DMS153 treated with DMSO at 0.1 percent for 48 hours (cell line): Measurements from ENCODE around the gene RNF43.

Experiments
- DNase-seq: peaks from one replicate; lab custom pipeline; 2025; ENCODE audit not compliant: unreplicated experiment; lab: John Stamatoyannopoulos, UW

The RNF43 gene

DNA sequence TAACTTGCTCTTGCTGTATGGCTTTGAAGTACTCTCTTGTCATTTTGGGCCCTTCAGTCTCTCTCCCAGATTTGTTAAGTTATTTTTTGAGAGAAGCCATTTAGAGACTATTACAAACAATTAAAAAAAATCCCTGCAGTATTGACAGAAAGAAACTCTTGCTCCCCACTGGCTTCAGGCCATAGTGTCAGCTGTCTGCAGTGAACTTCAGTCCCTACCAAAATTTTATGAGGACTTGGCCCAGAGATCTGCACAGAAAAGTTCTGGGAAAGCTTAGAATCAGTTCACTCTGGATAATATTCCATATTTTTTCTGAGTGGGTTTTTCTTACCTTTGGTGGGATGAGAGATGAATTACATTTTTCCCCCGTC, 34.5 kb downstream of the RNF43 start:
- no peak for DNase-seq

DNA sequence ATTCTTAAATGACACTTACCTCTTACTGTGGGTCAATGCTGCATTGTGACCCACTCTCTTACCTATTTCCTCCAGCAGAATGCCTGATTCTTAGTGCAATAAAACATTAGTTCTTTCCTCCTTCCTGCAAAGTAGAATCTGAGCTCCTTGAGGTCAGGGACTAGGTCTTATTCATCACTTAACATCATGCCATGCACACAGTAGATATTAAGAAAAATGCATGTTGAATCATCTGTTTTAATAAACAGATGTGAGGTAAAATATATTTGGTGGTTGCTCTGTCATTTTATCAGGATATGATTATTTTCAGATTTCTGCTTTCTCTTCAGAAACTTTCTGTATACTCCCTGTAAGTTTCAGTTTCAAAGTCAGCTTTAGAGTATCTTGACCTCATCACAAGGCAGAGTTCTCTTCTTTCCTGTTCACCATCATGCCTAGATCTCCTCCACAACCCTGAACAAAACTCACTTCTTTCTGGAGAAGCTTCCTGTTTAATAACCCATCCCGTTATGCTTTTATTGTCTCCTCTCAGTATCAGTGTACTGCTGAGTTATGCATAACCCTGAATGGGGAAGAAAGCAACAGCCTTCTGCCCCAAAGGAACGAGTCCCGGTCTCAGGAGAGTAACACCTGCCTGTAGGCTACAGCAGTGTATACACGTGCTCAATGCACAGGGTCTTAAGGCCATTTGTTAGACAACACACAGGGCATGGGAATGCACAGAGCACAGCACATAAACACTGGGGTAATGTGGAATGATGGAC, 35.0 kb downstream of the RNF43 start:
- DNase-seq: no peak

DNA sequence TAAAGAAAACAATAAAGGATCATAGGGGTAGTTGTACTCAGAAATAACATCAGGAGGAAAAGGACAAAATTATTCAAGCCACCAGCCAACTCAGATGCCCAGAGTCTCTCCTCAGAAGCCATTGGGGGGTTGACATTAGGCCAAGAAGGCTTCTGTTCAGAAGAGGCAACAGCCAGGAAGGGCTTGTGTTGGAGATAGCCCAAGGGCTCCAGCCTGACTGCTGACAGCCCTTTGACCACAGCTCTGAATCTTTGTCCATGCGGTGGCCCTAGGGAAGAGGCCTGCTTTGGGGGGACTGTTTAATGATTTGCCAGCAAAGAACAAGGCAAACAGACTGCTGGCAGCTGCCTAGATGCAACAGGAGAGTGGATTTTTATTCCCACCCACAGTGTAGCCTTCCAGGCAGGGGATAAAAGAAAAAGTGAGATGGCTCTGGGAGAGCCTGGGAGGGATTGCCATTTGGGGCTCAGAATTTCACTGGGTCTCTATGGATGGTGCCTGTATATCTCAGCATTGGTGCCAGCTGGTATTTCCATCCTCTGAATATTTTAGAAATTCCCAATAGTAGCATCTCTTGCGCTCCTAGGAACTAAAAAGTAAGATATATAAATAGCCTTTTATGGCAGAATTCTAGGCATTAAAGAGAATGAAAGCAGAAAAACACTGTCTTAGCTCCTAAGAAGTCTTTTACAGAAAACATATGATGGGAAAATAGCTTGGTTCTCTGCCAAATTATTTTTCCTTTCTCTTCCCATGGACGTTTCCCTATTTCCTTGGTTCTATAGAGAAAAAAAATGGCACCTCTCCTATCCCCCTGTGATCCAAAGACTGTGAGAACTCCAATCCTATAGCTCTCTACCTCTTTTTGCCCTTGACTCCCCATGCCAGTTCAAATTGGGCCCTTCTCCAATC, 36.0 kb downstream of the RNF43 start:
- no peak for DNase-seq

DNA sequence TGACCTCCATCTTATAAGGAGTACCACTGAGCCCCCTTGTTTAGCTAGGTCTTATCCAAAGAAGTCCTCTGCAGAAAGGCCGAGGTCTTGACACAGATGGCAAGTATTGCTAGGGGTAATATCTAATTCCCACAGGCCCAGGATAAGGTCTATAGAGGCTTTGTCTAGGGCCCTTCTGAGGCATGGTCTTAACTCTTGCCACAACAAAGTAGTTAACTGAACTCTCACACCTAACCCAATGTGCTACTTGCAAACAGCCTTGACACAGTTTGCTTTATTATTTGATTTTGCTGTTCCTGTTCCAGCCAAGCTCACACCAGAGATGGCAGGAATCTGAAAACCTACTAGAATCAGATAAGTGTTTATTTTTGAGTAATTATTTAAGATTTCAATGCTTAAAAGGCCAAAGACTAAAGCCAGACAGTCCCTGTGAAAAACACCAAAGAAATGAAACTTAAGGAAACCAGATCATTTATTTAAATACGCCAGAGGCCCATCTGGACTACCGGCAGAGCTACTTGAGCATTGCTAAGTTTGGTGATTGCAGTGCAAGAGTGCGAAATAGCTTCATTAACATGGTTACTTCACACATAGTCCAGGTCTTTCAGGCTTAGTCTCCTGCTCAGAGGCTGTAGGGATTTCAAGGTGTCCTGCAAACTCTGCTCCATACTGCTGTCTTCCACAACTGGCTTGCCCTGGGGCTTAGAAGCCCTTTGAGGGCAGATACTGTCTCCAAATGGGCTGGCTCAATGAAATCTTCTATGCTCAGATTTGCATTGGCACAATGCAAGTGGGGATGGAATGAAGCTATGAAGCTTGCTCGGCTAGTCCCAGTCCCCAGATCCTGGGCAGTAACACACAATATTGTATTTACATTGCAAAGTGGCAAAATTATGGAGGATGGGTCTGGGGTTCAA, 36.9 kb downstream of the RNF43 start:
- DNase-seq: no peak

DNA sequence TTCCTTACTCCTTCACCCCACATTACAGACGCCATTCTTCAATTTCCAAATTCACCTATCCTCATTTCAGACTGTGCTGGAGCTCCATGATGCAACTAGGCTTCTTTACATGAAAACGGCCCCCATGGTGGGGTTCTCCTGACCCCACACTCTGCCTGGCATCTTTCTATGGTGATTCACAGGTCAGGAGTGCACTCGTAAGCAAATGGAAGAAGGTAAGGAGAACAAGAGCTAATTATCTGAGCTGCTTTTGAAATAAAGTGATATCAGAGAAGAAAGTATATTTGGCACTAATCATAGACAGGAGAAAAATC, 37.9 kb downstream of the RNF43 start:
- no peak for DNase-seq

DNA sequence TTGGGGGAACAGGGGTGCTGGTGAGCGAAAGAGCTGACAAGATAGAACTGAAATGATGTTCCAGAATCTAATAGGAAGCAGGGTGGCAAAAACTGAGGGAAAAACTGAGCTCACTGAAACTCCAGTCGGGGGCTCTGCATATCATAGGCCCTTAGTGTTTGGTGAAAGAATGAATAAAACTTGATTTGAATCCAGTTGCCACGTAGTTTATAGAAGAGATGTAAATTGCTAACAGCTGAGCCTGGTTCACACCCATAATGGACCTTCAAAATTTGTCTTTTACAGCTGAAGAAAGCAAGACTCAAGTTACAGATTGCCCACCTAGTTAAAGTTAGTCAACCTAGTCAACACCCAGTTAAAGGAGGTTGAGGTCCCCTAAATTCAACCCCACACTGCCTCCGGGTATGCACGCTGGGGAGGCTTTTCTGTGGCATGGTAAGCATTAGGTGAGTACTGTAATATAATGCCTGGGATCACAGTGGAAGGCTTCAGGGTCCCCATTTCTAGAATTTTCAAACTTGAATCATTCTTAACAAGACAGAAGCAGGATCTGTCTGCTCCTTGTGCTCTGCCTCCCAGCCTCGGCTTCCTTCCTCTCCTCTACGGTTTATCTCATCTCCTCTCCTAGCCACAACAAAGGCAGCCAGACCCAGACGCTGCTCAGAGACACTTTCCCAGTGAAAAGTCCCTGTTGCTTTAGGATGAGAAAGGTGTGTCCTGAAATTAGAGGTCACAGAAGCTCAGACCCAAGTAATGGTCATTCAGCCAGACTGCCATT, 38.4 kb downstream of the RNF43 start:
- no peak for DNase-seq

DNA sequence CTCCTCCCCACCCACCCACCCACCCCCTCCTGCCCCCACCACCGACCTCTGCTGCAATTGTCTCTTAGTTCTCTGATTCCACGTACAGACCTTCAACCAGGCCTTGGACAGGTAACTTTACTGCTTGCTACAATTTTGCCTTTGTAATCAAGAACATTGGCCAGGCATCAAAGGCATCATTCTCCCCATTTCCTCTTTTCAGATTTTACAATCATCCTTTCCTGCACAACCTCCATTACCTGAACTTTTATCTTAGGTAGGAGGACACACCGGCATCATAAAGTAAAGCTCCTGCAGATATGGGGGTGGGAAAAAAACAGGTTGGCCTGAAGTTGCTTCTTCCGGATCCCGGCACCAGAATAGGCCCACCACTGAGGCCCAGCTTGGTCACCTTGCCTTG, 39.7 kb downstream of the RNF43 start:
- no peak for DNase-seq

DNA sequence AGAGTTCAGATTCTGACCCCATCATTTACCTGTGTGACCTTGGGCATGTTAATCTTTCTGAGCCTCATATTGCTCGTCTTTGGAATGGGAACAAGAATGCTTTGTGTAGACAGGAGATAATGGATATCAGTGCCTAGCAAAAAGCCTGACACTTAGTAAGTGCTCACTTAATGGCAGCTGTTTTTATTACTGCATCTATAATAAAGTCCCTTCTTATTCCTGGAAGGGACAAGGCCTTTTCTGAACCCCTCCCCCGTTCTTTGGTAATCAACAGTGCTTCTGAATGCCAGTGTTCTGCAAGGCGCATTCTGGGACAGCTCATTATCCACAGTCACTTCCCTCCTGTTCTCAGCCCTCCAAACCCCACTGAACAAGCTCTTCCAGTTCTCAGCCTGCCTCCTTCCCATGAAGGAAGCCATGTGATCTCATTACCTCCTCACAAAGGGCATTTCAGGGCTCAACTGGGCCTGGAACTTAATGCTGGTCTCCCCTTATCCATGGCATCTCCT, 40.2 kb downstream of the RNF43 start:
- DNase-seq: no peak

DNA sequence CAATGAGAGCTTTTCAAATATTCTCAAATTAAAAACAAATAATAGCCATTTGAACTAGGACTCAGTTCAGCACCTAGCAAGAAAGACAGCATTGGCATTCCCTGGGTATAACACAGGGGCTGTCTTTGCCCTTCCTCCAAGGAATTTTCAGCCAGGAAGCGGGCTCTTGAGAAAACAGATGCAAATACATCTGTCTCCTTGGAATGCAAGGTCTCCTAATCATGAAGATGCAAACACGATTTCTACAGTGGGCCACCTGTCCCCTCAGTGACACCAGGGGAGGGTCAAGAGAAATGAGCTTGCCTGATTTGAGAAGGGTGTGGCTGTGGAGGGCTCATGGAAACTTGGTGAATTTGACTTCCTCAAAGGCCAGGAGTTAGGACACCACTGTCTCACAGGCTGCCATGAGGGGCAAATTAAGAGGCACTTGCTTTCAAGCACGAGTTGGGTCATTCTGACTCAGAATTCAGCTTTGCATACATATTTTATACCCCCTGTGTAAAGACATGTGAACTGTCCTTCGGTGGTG, 40.8 kb downstream of the RNF43 start:
- DNase-seq: no peak

DNA sequence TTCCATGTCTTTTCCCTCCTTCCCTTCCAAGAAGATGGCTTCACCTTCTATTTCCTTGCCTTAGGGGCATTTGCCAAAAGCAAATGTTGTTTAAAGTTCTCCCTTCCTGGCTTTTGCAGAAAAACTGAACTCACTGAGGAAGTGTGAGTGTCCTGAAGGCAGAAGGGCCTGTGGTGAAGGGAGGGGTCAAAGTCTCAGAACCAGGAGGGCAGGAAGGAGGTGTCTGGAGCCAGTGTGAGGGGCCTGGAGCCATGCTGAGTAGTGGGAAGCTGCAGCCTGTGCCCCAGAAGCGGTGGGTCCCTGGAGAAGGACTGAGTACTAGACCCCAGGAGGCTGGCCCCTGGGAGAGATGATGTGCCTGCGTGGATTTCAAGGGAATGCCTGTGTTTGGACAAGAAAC, 41.5 kb downstream of the RNF43 start:
- no peak for DNase-seq

DNA sequence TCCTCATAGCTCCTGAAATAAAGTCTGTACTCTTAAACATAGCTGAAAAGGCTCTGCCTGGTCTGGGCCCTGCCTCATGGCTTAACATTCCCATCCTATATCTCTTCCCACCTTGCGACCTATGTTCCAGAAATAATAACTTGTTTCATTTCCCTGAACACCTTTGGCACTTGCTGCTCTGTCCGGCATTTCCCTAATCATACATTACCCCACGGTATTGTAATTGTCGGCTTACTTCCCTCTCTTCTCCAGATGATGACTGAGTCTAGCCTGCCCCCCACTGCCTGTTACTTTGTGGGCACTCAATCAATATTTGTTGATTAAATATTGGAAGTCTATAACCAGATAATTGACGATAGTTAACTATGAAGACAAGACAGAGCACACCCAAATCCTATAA, 42.1 kb downstream of the RNF43 start:
- no peak for DNase-seq

DNA sequence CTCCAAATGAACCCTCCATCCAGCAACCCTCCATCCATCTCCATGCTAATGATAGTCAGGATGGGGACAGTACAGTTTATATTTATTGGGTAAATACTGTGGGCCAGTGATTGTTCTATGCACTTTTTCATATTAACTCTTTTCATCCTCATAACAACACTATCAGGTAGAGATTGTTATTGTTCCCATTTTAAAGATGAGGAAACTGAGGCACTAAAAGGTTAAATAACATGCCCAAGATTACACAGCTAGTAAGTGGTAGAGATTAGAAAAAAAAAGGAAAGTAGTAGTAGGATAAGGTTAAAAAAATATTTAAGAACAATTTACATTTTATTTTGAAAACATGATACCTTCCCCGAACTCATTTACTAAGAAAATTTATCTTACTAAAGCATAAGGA, 43.4 kb downstream of the RNF43 start:
- no peak for DNase-seq

DNA sequence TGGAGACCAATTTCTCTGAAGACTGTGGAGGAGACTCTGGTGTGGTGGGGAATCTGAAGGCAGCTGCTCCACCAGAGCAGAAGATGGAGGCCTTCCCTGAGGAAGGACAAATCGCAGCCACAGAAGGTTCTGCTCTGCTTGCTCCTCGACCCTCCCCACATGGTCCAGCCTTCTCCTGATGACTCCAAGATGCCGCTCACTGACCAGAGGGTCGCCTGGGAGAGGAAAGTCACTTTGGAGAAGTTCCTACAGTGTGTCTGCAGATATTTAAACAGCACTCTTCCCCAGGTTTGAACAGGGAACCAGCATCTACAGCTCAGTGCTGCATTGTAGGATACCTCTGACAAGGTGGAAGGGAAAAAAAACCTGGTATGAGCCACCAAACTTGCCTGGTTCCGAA, 44.3 kb downstream of the RNF43 start:
- no peak for DNase-seq

DNA sequence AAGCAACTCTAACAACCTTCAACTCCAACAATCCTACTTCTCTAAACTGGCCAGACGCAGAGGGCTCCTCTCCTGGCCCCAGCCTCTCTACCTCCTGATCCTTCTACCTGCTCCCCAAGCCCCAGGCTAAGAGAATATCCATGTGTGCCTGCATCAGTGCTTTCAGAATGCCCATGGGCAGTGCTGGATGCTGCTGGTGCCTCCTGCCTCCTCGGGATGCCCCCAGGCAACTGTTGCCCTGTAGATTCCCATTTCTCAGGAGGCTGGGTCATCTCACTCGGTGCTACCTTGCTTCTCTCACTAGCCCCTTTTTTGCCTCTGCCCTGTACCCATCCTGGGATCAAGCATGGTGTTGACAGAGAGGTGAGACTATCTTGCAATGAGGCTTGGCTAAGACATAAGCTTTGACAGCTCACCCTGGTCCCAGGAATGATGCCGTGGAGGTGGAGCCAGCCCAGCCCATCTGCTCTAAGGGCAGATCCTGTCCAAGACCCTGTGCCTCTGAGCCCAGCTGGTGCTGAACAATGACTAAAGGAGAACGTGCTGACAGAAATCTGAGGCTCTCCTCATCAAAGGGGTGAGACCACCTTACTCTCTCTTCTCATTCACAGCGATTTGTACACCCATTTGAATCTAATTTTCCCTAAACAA, 45.9 kb downstream of the RNF43 start:
- no peak for DNase-seq

DNA sequence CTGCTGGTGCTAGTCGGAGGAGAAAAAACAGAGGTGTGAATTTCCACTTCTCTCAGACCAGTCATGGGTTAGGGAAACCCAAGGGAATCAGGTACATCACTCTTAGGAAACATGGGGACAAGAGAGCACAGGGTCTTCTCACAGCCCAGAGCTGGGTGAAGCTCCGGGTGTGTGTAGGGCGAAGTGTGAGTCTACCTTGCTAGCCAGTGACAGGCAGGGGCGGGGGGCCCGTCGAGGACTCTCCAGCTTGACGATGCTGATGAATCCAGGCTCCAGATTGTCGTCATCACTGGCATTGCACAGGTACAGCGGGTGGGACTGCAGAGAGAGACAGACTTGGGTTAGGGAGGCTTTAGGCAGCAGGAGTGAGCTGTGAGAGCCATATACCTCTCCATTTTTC, 46.6 kb downstream of the RNF43 start:
- DNase-seq: no peak

DNA sequence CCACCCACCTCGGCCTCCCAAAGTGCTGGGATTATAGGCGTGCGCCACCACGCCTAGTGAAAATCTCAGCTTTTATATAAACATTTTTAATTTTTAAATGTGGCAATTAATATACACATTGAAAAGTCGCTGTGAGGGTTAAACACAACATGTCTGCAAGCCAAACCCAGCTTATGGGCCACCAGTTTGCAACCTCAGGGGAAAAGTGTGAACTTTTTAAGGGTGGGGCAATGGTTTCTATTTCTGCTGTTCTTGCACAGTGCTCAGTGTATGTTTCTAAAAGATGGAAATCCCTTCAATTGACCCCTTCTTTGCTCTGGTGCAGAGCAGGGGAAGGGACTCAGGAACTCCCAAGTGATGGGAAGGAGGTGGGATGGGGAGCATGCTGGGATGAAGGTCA, 47.0 kb downstream of the RNF43 start:
- no peak for DNase-seq

DNA sequence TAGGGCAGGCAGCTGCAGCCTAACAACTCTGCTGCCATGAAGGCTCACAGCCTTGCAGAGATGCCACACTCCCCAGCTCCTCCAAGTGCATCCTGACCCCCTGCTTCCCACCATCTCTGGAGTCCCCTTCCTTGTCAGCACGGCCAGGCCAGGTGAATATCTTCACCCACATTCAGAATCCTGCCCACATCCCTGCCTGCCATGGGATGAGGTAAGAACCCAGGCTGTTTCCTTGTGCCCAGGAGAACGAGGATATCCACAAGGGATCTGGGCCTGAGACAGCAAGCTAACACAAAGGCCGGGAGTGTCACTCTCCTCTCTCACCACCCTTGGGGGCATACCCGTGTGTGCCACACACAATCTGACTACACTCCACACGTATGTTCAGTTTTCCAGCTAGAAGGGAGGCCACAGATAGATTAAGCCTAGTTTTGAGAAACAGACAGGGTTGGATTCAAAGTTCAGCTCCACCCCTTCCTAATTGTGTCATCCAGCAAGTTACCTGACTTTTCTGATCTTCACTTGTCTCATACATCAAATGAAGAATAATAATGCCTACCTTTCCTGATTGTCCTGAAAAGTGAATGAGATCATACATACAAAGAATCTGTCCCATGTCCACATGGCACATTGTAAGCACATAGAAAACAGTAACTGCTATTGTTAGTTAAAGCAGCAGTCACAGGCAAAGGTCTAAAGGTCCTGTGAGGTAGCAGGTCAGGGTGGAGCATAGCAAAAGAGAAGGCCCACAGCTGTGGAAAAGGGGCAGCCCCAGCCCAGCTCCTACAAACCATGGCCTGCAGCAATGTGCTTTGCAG, 47.9 kb downstream of the RNF43 start:
- DNase-seq: no peak

DNA sequence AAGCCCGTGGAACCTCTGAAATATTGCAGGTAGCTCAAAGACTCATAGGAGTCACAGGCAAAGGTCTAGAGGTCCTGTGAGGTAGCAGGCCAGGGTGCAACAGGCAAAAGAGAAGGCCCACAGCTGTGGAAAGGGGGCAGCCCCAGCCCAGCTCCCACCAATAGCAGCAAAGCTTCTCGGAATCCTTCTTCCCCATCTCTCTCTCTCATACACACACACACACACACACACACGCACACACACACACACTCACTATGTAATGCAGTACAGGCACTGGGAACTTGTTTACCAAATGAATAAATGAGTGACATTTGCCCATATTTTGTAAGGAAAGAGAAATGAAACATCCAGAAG, 48.5 kb downstream of the RNF43 start:
- no peak for DNase-seq
